Transverse colon (tissue), 4 donors: ENCODE results near the gene RAB40B. TPM values are rescaled to one million over a fixed set of nuclear protein-coding genes. Genes with fewer than 3 reads are reported as not detected.

Source experiments
- DNase-seq: peaks from one replicate; pipeline ENCODE4 v3.0.0-alpha.2; 2019
- H3K27ac ChIP-seq, 4 donors: fragments of 200-600 bp; sonication (generic); 2 replicates each; pipeline ENCODE4 v1.5.1; 2016 to 2018; ENCODE audit warnings: inconsistent platforms in 4 of 4
- H3K27me3 ChIP-seq: fragments of 200-600 bp; sonication (generic); 2 replicates; pipeline ENCODE4 v1.5.1; 2017; ENCODE audit warnings: inconsistent platforms
- H3K36me3 ChIP-seq, 4 donors: fragments of 200-600 bp; sonication (generic); 2 replicates each; pipeline ENCODE4 v1.5.1; 2017 to 2019; ENCODE audit warnings: inconsistent platforms in 4 of 4
- H3K4me1 ChIP-seq, 4 donors: fragments of 200-600 bp; sonication (generic); 2 replicates each; pipeline ENCODE4 v1.5.1; 2017 to 2020; ENCODE audit warnings: inconsistent platforms in 4 of 4
- H3K4me3 ChIP-seq, 4 donors: fragments of 200-600 bp; sonication (generic); 1 replicate in 1 of 4; 2 replicates in 3 of 4; pipeline versions ENCODE4 v1.5.1 to v1.6.1; 2017 to 2019; ENCODE audit warnings: inconsistent platforms in 4 of 4
- H3K9me3 ChIP-seq, 2 donors: fragments of 200-600 bp; sonication (generic); 2 replicates each; pipeline ENCODE4 v1.5.1; 2017 to 2019; ENCODE audit warnings: inconsistent platforms in 2 of 2
- EP300 ChIP-seq: sonication (generic); formaldehyde crosslinking; IDR thresholded peaks from one replicate; pipeline ENCODE4 v1.6.1; 2017; ENCODE audit warnings: antibody characterized with exemption, low read depth
- POLR2A ChIP-seq: fragments of 450-650 bp; IDR thresholded peaks from one replicate; pipeline ENCODE4 v1.6.1; 2016; ENCODE audit warnings: antibody characterized with exemption, mild to moderate bottlenecking, moderate library complexity
- POLR2AphosphoS5 ChIP-seq, 3 donors: sonication (generic); formaldehyde crosslinking; IDR thresholded peaks; one replicate each; pipeline ENCODE4 v1.6.1; 2016; ENCODE audit warnings: antibody characterized with exemption in 3 of 3
- WGBS, 2 donors: methylation state at CpG; one replicate each; pipeline ENCODE4 v1.1.5; 2018; ENCODE audit warnings: low coverage in 1 of 2; 5-methylcytosine and 5-hydroxymethylcytosine counted together
- in situ Hi-C, 4 donors: fragments of 200-750 bp; cut with MboI; loops; one replicate each; pipeline versions ENCODE4 v1.15.0 to v1.15.1; 2017; ENCODE audit warnings: low sequenced_read_pairs in 3 of 4, low pct_ligation_motif_present in 1 of 4, low pct_unique_long_range_greater_than_20kb in 1 of 4
- intact Hi-C: fragments of 100-400 bp; cut with DNase I; formaldehyde crosslinking; loops from one replicate; pipeline ENCODE4 v1.15.1; 2023; ENCODE audit warnings: low total_unique reads
- total RNA-seq, 4 donors: library from RNA; depleted of rRNA; stranded (reverse); fragments of >200 nt; gene quantifications; one replicate each; pipeline ENCODE4 v1.1.0, GENCODE V29; 2016
- TF ChIP-seq, protein P1 (sequence below), 5 experiments: fragments of 200-600 bp in 3 of 5; fragments of 450-650 bp in 2 of 5; sonication (generic) in 3 of 5; IDR thresholded peaks; 1 replicate in 2 of 5; 2 replicates in 3 of 5; pipeline ENCODE4 v1.5.1; 2016 to 2017; ENCODE audit warnings: antibody characterized with exemption in 5 of 5, inconsistent platforms in 3 of 5, mild to moderate bottlenecking in 2 of 5, moderate library complexity in 1 of 5

The RAB40B gene
- total RNA-seq, 4 donors from 2014 or later = 26.5 to 83.0 (median 59.6) TPM

GRCh38 chr17:82710499-82711232 lies 12.2 kb upstream of the RAB40B start:
- in situ Hi-C loops = no loop called here
- H3K27ac ChIP-seq = no peak overlapping the region
- 54 to 69% methylated on average over 4 to 26 of the region's 29 CpGs for WGBS, 2 donors
- no peak for TF ChIP-seq EP300
- TF ChIP-seq POLR2A = no peak
- TF ChIP-seq, protein P1, sequence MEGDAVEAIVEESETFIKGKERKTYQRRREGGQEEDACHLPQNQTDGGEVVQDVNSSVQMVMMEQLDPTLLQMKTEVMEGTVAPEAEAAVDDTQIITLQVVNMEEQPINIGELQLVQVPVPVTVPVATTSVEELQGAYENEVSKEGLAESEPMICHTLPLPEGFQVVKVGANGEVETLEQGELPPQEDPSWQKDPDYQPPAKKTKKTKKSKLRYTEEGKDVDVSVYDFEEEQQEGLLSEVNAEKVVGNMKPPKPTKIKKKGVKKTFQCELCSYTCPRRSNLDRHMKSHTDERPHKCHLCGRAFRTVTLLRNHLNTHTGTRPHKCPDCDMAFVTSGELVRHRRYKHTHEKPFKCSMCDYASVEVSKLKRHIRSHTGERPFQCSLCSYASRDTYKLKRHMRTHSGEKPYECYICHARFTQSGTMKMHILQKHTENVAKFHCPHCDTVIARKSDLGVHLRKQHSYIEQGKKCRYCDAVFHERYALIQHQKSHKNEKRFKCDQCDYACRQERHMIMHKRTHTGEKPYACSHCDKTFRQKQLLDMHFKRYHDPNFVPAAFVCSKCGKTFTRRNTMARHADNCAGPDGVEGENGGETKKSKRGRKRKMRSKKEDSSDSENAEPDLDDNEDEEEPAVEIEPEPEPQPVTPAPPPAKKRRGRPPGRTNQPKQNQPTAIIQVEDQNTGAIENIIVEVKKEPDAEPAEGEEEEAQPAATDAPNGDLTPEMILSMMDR (IDR thresholded peaks at IDR 0.05) = no peak
- TF ChIP-seq POLR2AphosphoS5 (IDR thresholded peaks at IDR 0.05) = no peak
- no peaks in the 10 kb centered on the region for H3K27me3 ChIP-seq
- no peaks in the 10 kb centered on the region for H3K36me3 ChIP-seq
- no peak overlapping the region for H3K4me3 ChIP-seq
- intact Hi-C loops = no loop called here
- H3K9me3 ChIP-seq = no peaks in the 10 kb centered on the region
- peaks cover 0 to 7% (median under 1%) of the 10 kb centered on the region in 4 donors for H3K4me1 ChIP-seq
- DNase-seq = no peak

- H3K36me3 ChIP-seq = no peaks in the 10 kb centered on the region
- intact Hi-C loops (no loop called here), in situ Hi-C loops (no loop called here)
- H3K9me3 ChIP-seq = no peaks in the 10 kb centered on the region
- no peak for DNase-seq
- 87% methylated on average over 25 of the region's 25 CpGs; no CpG with 5 or more reads in 1 of the 2 donors for WGBS, 2 donors
- no peaks in the 10 kb centered on the region for H3K27me3 ChIP-seq
- H3K4me1 ChIP-seq = peaks cover 0 to 8% (median 1%) of the 10 kb centered on the region in 4 donors
- TF ChIP-seq EP300 (no peak), POLR2AphosphoS5 (IDR thresholded peaks at IDR 0.05) (no peak), POLR2A (no peak)
- TF ChIP-seq, protein P1 (IDR thresholded peaks at IDR 0.05) = no peak
- no peak overlapping the region for H3K27ac ChIP-seq
- no peak overlapping the region for H3K4me3 ChIP-seq
These were observed 11.4 kb upstream of the RAB40B start for GRCh38 chr17:82709676-82710498.

DNA sequence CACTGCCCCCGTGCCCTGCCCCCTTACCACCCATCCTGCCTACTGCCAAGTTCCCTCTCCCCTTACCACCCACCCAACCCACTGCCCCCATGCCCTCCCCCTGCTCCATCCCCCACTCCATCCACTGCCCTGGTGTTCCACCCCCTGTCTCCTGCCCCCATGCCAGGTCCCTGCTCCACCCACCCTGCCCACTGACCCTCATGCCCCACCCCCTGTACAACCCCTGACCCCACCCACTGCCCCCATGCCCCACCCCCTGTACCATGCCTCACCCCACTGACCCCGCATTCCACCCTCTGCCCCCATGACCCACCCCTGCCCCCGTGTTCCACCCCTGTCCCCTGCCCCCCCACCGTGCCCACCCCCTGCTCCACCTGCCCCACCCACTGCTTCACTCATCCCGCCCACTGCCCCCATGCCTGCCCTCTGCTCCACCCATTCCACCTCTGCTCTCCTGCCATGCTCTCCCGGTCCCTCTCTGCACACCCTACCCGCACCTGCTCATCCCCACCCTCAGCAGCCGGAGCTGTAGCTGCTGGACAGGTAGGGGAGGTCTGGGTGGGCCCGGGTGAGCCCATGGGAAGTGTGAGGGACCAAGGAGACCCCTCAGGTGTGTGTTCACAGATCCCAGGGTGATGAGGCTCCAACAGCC lies 10.7 kb upstream of the RAB40B start:
- Histone ChIP-seq H3K27ac (no peak overlapping the region), H3K27me3 (no peaks in the 10 kb centered on the region), H3K9me3 (no peaks in the 10 kb centered on the region), H3K4me3 (no peak overlapping the region), H3K4me1 (peaks cover 0 to 14% (median 5%) of the 10 kb centered on the region in 4 donors), H3K36me3 (no peaks in the 10 kb centered on the region)
- in situ Hi-C loops = no loop called here
- no peak for DNase-seq
- TF ChIP-seq EP300 (no peak), POLR2A (no peak), POLR2AphosphoS5 (IDR thresholded peaks at IDR 0.05) (no peak)
- TF ChIP-seq, protein P1 (IDR thresholded peaks at IDR 0.05) = no peak
- intact Hi-C loops = no loop called here
- WGBS, 2 donors = no CpG with 5 or more reads among the region's 9 CpGs

- Histone ChIP-seq H3K9me3 (no peaks in the 10 kb centered on the region), H3K27me3 (no peaks in the 10 kb centered on the region), H3K4me3 (no peak overlapping the region), H3K36me3 (no peaks in the 10 kb centered on the region), H3K4me1 (peaks cover 0 to 37% (median 21%) of the 10 kb centered on the region in 4 donors), H3K27ac (no peak overlapping the region)
- DNase-seq = no peak
- 80 to 87% methylated on average over 2 to 18 of the region's 18 CpGs for whole genome bisulfite sequencing, 2 donors
- intact Hi-C loops = no loop called here
- no peak for TF ChIP-seq POLR2AphosphoS5 (IDR thresholded peaks at IDR 0.05)
- TF ChIP-seq, protein P1 (IDR thresholded peaks at IDR 0.05) = no peak
- no peak for TF ChIP-seq POLR2A
- TF ChIP-seq EP300 = no peak
- in situ Hi-C loops = no loop called here
These were observed 7.3 kb upstream of the RAB40B start for GRCh38 chr17:82705756-82706155.
